Body of pancreas (tissue), 4 donors: ENCODE measurements around the gene SUGCT. TPM values are rescaled to one million over a fixed set of nuclear protein-coding genes. Genes with fewer than 3 reads are reported as not detected.

ENCODE experiments used
- ATAC-seq: fragments of 150-250 bp; one replicate; pipeline ENCODE4 v1.9.1; 2016
- DNase-seq, 4 donors: peaks; one replicate each; pipeline ENCODE4 v3.0.0-alpha.2; 2019
- H3K27ac ChIP-seq, 4 donors: fragments of 200-600 bp; sonication (generic); 1 replicate in 3 of 4; 2 replicates in 1 of 4; pipeline versions ENCODE4 v1.5.1 to v1.6.1; 2016 to 2019; ENCODE audit warnings: mild to moderate bottlenecking in 1 of 4, mixed read lengths in 1 of 4, moderate library complexity in 1 of 4
- H3K27me3 ChIP-seq, 2 donors: fragments of 200-600 bp; sonication (generic); one replicate each; pipeline ENCODE4 v1.6.0; 2016; ENCODE audit warnings: mild to moderate bottlenecking in 1 of 2
- H3K36me3 ChIP-seq, 2 donors: fragments of 200-600 bp; sonication (generic); replicated peaks in 1 of 2; 2 replicates each; pipeline ENCODE4 v1.5.1; 2016; ENCODE audit warnings: low read depth in 2 of 2; ENCODE audit not compliant: insufficient read depth in 1 of 2
- H3K4me1 ChIP-seq: fragments of 200-600 bp; sonication (generic); one replicate; pipeline ENCODE4 v1.6.0; 2016
- H3K4me3 ChIP-seq, 2 donors: fragments of 200-600 bp; sonication (generic); 1 replicate in 1 of 2; 2 replicates in 1 of 2; pipeline ENCODE4 v1.5.1; 2016 to 2019
- H3K9me3 ChIP-seq, 3 donors: fragments of 200-600 bp; sonication (generic); 1 replicate in 2 of 3; 2 replicates in 1 of 3; pipeline ENCODE4 v1.5.1; 2016
- POLR2A ChIP-seq, 3 donors: fragments of 450-650 bp; IDR thresholded peaks; one replicate each; pipeline ENCODE4 v1.6.1; 2016; ENCODE audit warnings: antibody characterized with exemption in 3 of 3, mild to moderate bottlenecking in 2 of 3
- WGBS, 2 donors: methylation state at CpG; one replicate each; pipeline ENCODE4 v1.1.5; 2017; 5-methylcytosine and 5-hydroxymethylcytosine counted together
- intact Hi-C: fragments of 100-400 bp; cut with DNase I; formaldehyde crosslinking; loops from one replicate; pipeline ENCODE4 v1.15.1; 2023
- total RNA-seq, 2 donors: library from RNA; depleted of rRNA; stranded (reverse); fragments of >200 nt; gene quantifications; one replicate each; pipeline ENCODE4 v1.1.0, GENCODE V29; 2016
- TF ChIP-seq, protein P1 (sequence below), 7 experiments: fragments of 450-650 bp in 4 of 7; fragments of 200-600 bp in 3 of 7; sonication (generic) in 3 of 7; IDR thresholded peaks; one replicate each; pipeline ENCODE4 v1.5.1; 2016 to 2019; ENCODE audit warnings: antibody characterized with exemption in 7 of 7

Gene SUGCT
- total RNA-seq, 2 donors from 2014 or later = 0.78 to 1.3 TPM

DNA sequence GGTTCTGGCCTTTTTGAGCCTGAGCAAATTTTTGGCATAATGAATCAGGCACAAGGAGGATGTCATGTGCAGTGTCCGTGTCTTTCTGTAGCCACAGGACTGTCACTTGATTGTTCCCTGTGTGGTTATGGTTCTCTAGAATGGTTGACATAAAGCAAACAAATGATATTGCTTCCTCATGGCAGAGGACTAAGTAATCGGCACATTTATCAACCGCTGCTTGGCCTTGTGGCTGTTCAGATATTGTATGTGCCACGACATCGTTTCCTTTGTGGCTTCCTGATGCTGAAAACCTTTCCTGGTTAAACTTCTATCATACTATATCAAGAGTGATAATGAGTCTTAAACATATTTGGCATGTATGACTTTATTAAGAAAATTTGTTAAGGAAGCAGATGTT, 598.8 kb downstream of the SUGCT start:
- intact Hi-C loops = no loop called here
- TF ChIP-seq, protein P1, sequence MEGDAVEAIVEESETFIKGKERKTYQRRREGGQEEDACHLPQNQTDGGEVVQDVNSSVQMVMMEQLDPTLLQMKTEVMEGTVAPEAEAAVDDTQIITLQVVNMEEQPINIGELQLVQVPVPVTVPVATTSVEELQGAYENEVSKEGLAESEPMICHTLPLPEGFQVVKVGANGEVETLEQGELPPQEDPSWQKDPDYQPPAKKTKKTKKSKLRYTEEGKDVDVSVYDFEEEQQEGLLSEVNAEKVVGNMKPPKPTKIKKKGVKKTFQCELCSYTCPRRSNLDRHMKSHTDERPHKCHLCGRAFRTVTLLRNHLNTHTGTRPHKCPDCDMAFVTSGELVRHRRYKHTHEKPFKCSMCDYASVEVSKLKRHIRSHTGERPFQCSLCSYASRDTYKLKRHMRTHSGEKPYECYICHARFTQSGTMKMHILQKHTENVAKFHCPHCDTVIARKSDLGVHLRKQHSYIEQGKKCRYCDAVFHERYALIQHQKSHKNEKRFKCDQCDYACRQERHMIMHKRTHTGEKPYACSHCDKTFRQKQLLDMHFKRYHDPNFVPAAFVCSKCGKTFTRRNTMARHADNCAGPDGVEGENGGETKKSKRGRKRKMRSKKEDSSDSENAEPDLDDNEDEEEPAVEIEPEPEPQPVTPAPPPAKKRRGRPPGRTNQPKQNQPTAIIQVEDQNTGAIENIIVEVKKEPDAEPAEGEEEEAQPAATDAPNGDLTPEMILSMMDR (IDR thresholded peaks at IDR 0.05) = no peak
- no peak for TF ChIP-seq POLR2A (IDR thresholded peaks at IDR 0.05)
- H3K36me3 ChIP-seq = no peaks in the 10 kb centered on the region
- WGBS, 2 donors = 24 to 26% methylated on average over 5 of the region's 5 CpGs
- no peaks in the 10 kb centered on the region for H3K9me3 ChIP-seq
- DNase-seq (no peak), ATAC-seq (no peak)
- no peaks in the 10 kb centered on the region for H3K27me3 ChIP-seq
- H3K4me3 ChIP-seq = no peak overlapping the region
- H3K4me1 ChIP-seq = no peaks in the 10 kb centered on the region
- H3K27ac ChIP-seq = no peak overlapping the region

DNA sequence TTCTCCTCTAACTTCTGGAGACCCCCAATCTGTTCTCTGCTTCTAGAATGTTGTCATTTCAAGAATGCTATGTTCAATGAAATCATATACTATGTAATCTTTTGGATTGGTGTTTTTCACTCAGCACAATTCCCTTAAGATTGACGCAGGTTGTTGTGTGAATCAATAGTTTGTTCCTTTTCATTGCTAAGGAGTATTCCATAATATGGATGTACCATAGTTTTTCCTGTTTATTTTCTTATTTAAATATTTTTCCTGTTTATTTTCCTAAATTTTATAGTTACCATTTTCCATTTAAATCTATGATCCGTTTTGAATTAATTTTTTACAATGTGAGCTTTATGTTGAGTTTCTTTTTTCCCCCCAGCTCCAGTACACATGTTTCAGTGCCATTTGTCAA, 604.5 kb downstream of the SUGCT start:
- no peaks in the 10 kb centered on the region for H3K36me3 ChIP-seq
- no peaks in the 10 kb centered on the region for H3K27me3 ChIP-seq
- no peak overlapping the region for H3K27ac ChIP-seq
- DNase-seq (no peak), ATAC-seq (no peak)
- no peak for TF ChIP-seq POLR2A (IDR thresholded peaks at IDR 0.05)
- TF ChIP-seq, protein P1 (IDR thresholded peaks at IDR 0.05) = no peak
- H3K4me3 ChIP-seq = no peak overlapping the region
- H3K4me1 ChIP-seq = no peaks in the 10 kb centered on the region
- no peaks in the 10 kb centered on the region for H3K9me3 ChIP-seq
- WGBS, 2 donors = 79 to 82% methylated on average over 2 of the region's 2 CpGs
- intact Hi-C loops = no loop called here

DNA sequence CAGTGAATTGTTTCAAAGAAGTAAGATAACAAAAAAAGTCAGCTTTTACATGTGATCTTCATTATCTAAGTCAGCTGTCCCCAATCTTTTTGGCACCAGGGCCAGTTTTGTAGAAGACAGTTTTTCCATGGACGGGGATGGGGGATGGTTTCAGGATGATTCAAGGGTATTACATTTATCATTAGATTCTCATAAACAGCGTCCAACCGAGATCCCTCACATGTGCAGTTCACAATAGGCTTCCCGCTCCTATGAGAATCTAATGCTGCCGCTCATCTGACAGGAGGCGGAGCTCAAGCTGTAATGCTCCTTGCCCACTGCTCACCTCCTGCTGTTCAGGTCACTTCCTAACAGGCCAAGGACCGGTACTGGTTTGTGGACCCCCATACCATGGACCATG, 607.5 kb downstream of the SUGCT start:
- Histone ChIP-seq H3K4me1 (no peaks in the 10 kb centered on the region), H3K4me3 (no peak overlapping the region), H3K9me3 (no peaks in the 10 kb centered on the region), H3K27me3 (no peaks in the 10 kb centered on the region), H3K27ac (no peak overlapping the region), H3K36me3 (no peaks in the 10 kb centered on the region)
- ATAC-seq (no peak), DNase-seq (no peak)
- TF ChIP-seq POLR2A (IDR thresholded peaks at IDR 0.05) = no peak
- TF ChIP-seq, protein P1 (IDR thresholded peaks at IDR 0.05) = no peak
- WGBS, 2 donors = 80 to 86% methylated on average over 7 of the region's 7 CpGs
- intact Hi-C loops = no loop called here

DNA sequence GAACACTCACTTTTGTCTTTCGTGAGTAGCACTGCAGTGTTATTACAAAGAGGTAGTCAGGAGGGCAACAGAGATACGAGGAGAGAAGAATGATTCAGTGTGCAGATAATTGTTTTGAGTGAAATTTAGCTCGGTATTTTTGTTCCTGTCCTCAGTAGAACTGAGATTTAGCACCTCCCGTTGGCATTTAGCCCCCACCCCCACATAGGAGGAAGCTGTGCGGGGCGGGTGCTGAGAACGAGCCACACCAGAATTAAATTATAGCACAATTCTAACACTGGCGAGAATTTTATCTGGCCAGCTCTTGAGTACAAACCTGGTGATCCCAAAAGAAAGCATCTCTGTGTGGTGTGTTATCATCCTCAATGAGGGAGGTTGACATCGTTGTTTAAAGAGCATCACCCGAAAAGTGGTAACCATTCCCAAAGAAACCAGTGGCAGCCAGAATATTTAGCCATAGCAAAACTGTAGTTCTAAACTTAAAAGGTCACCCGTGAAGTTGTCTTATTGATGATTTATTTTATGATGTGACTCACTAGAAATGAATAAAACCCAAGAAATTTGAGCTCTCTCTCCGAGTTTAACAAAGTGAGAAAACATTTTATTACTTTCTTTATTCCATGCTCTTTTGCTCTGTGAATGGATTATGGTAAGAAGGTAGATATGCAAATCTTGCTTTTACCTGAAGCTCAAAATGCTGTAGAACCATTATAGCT, 612.2 kb downstream of the SUGCT start:
- H3K9me3 ChIP-seq = no peaks in the 10 kb centered on the region
- H3K27ac ChIP-seq = no peak overlapping the region
- TF ChIP-seq, protein P1 (IDR thresholded peaks at IDR 0.05) = no peak
- no peak for TF ChIP-seq POLR2A (IDR thresholded peaks at IDR 0.05)
- DNase-seq (no peak), ATAC-seq (no peak)
- WGBS, 2 donors = 55 to 56% methylated on average over 12 of the region's 12 CpGs
- no peaks in the 10 kb centered on the region for H3K4me1 ChIP-seq
- no peaks in the 10 kb centered on the region for H3K36me3 ChIP-seq
- intact Hi-C loops = no loop called here
- no peaks in the 10 kb centered on the region for H3K27me3 ChIP-seq
- no peak overlapping the region for H3K4me3 ChIP-seq

DNA sequence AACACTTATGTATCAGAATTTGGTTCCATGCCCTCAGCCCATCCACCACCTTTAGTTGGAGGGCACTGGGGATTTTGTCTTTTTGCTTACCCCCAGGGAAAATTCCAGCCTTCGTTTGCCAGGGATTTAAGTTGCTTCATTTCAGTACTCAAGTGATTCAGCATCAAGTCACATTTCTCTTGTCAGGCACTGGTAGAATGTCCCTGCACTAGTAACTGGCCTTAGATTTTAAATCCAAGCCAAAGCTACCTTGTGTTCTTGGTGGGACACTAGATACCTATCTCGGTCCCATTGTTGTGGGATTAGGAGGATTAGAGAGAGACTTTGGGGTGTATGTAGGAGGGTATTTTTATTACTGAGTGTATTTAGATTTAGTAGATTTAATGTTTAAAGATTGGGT, 613.1 kb downstream of the SUGCT start:
- Histone ChIP-seq H3K27me3 (no peaks in the 10 kb centered on the region), H3K9me3 (no peaks in the 10 kb centered on the region), H3K36me3 (no peaks in the 10 kb centered on the region), H3K4me1 (no peaks in the 10 kb centered on the region), H3K27ac (no peak overlapping the region), H3K4me3 (no peak overlapping the region)
- 58 to 64% methylated on average over 2 of the region's 2 CpGs for WGBS, 2 donors
- no peak for ATAC-seq
- intact Hi-C loops = no loop called here
- DNase-seq = no peak
- TF ChIP-seq, protein P1 (IDR thresholded peaks at IDR 0.05) = no peak
- TF ChIP-seq POLR2A (IDR thresholded peaks at IDR 0.05) = no peak
